ENCODE results near the gene SH3BP5.
A peak's percentile ranks its signal among the peaks of the same experiment; 100 is the strongest.

SH3BP5 gene

GRCh38 chr3:15347063-15347736 lies 14.8 kb upstream of the SH3BP5 start:
- no peak for TF ChIP-seq CTCF (IDR thresholded peaks at IDR 0.05; ENCODE audit: extremely low read depth, insufficient read depth, missing control alignments)
- in situ Hi-C loops (cut with MboI; ENCODE audit: low pct_unique_long_range_greater_than_20kb, low sequenced_read_pairs, unreplicated experiment), result no loop called here
- DNase-seq (ENCODE audit: low spot score), result no peak

GRCh38 chr3:15346516-15346915 lies 14.1 kb upstream of the SH3BP5 start:
- no peak for DNase-seq (ENCODE audit: low spot score)
- no peak for TF ChIP-seq CTCF (IDR thresholded peaks at IDR 0.05; ENCODE audit: extremely low read depth, insufficient read depth, missing control alignments)
- in situ Hi-C loops (cut with MboI; ENCODE audit: low pct_unique_long_range_greater_than_20kb, low sequenced_read_pairs, unreplicated experiment), result no loop called here

GRCh38 chr3:15345608-15346137 lies 13.3 kb upstream of the SH3BP5 start:
- in situ Hi-C loops (cut with MboI; ENCODE audit: low pct_unique_long_range_greater_than_20kb, low sequenced_read_pairs, unreplicated experiment), result no loop called here
- no peak for TF ChIP-seq CTCF (IDR thresholded peaks at IDR 0.05; ENCODE audit: extremely low read depth, insufficient read depth, missing control alignments)
- peak; percentile 56 for DNase-seq (ENCODE audit: low spot score)

- no peak for TF ChIP-seq CTCF (IDR thresholded peaks at IDR 0.05; ENCODE audit: extremely low read depth, insufficient read depth, missing control alignments)
- in situ Hi-C loops (cut with MboI; ENCODE audit: low pct_unique_long_range_greater_than_20kb, low sequenced_read_pairs, unreplicated experiment), result no loop called here
- no peak for DNase-seq (ENCODE audit: low spot score)
Observed at GRCh38 chr3:15345066-15345607, 12.8 kb upstream of the SH3BP5 start.

GRCh38 chr3:15342945-15343344 lies 10.6 kb upstream of the SH3BP5 start:
- in situ Hi-C loops (cut with MboI; ENCODE audit: low pct_unique_long_range_greater_than_20kb, low sequenced_read_pairs, unreplicated experiment), result no loop called here
- TF ChIP-seq CTCF (IDR thresholded peaks at IDR 0.05; ENCODE audit: extremely low read depth, insufficient read depth, missing control alignments), result no peak
- DNase-seq (ENCODE audit: low spot score), result no peak

GRCh38 chr3:15342246-15342645 lies 9.9 kb upstream of the SH3BP5 start:
- in situ Hi-C loops (cut with MboI; ENCODE audit: low pct_unique_long_range_greater_than_20kb, low sequenced_read_pairs, unreplicated experiment), result no loop called here

More at GRCh38 chr3:15342246-15342645, 9.9 kb upstream of the SH3BP5 start:
- DNase-seq (ENCODE audit: low spot score), result no peak
- TF ChIP-seq CTCF (IDR thresholded peaks at IDR 0.05; ENCODE audit: extremely low read depth, insufficient read depth, missing control alignments), result no peak
